Calu3 (cell line): ENCODE measurements around the gene CHMP2B. TPM values are rescaled to one million over a fixed set of nuclear protein-coding genes. Genes with fewer than 3 reads are reported as not detected.
"Not testable (repeated sequence)": the region's sequence is repeated elsewhere in the genome, so short reads cannot be mapped to it uniquely, and the experiment has no call there.

Experiments used
- BruUV-seq: library from RNA; stranded (reverse); fragments of 400-500 nt; replicated peaks from 2 replicates; lab custom pipeline; 2021; lab: Mats Ljungman, UMichigan
- CTCF ChIA-PET: fragments of 300-600 bp; sonication (Branson Sonifier 250); formaldehyde crosslinking; loops from one replicate; lab custom pipeline; 2022; ENCODE audit warnings: antibody characterized with exemption; lab: Charles Lee
- DNase-seq: peaks from one replicate; pipeline ENCODE4 v3.0.0; 2022
- H3K27ac Mint-ChIP-seq: one replicate; pipeline ENCODE4 v1.8.0; 2022; ENCODE audit warnings: mixed read lengths; ENCODE audit not compliant: unreplicated experiment
- H3K27me3 Mint-ChIP-seq: one replicate; pipeline ENCODE4 v1.8.0; 2022; ENCODE audit warnings: mixed read lengths; ENCODE audit not compliant: unreplicated experiment
- H3K36me3 Mint-ChIP-seq: one replicate; pipeline ENCODE4 v1.8.0; 2022; ENCODE audit warnings: mild to moderate bottlenecking, moderate library complexity, mixed read lengths; ENCODE audit not compliant: insufficient read depth, unreplicated experiment
- H3K4me1 Mint-ChIP-seq: one replicate; pipeline ENCODE4 v1.8.0; 2022; ENCODE audit warnings: mild to moderate bottlenecking, low read depth, mixed read lengths; ENCODE audit not compliant: unreplicated experiment
- H3K4me3 Mint-ChIP-seq: one replicate; pipeline ENCODE4 v1.8.0; 2022; ENCODE audit warnings: mild to moderate bottlenecking, low read depth, moderate library complexity, mixed read lengths; ENCODE audit not compliant: unreplicated experiment
- H3K9me3 Mint-ChIP-seq: one replicate; pipeline ENCODE4 v1.8.0; 2022; ENCODE audit warnings: low read depth, mixed read lengths; ENCODE audit not compliant: unreplicated experiment
- CTCF ChIP-seq: fragments of 200-600 bp; IDR thresholded peaks from one replicate; pipeline ENCODE4 v1.8.0; 2022; ENCODE audit warnings: antibody characterized with exemption; ENCODE audit not compliant: unreplicated experiment
- intact Hi-C: fragments of 100-400 bp; cut with micrococcal nuclease; formaldehyde crosslinking; loops from one replicate; pipeline ENCODE4 v1.10.0; 2022; ENCODE audit not compliant: unreplicated experiment
- microRNA-seq: library from miRNA; unstranded; fragments of <30 nt; microRNA quantifications from one replicate; pipeline ENCODE4 v1.2.0, GENCODE V29; 2022
- total RNA-seq: library from RNA; stranded (reverse); gene quantifications from 2 replicates; pipeline ENCODE4 v1.2.3, GENCODE V29; 2022

CHMP2B gene
- total RNA-seq, 1 experiment from 2014 or later = 58.8 TPM

GRCh38 chr3:87298111-87298718 is 71.1 kb downstream of the CHMP2B start:
- Mint-ChIP-seq H3K27ac (no peak overlapping the region), H3K4me1 (no peaks in the 10 kb centered on the region), H3K4me3 (no peak overlapping the region), H3K36me3 (no peaks in the 10 kb centered on the region), H3K27me3 (no peaks in the 10 kb centered on the region), H3K9me3 (peaks cover 2% of the 10 kb centered on the region)
- BruUV-seq = no TSS peak
- TF ChIP-seq CTCF = peak; percentile 27
- peak; percentile 39 for DNase-seq
- intact Hi-C loops = loop anchor here (1.0 kb wide), 3 partner anchors 52 to 705 kb away; no protein-coding TSS in a partner anchor
- CTCF ChIA-PET = interaction anchor here (1.0 to 1.6 kb wide), 3 partner anchors 52 to 707 kb away, joined by 3 to 8 read pairs (median 4); no protein-coding TSS in a partner anchor

- BruUV-seq, H3K36me3 Mint-ChIP-seq, H3K27ac Mint-ChIP-seq, CTCF ChIA-PET, H3K4me3 Mint-ChIP-seq, DNase-seq, H3K9me3 Mint-ChIP-seq, H3K27me3 Mint-ChIP-seq, intact Hi-C loops: not testable (repeated sequence)
- H3K4me1 Mint-ChIP-seq = peaks cover 15% of the 10 kb centered on the region
These were observed 77.9 kb downstream of the CHMP2B start for GRCh38 chr3:87305031-87305430.

Small RNA genes lying within 50 kb of the gene (microRNA-seq; reads per million reads assigned to microRNA genes)
- gene MIR4795 = not detected

Other genes starting within 250 kb of the CHMP2B start
- 40.0 and 48.2 TPM in 2 replicates for gene VGLL3, start 236.2 kb upstream of the CHMP2B start, total RNA-seq
- not detected in 2 replicates for gene POU1F1, start 49.3 kb downstream of the CHMP2B start, total RNA-seq